Aorta (tissue), 5 donors: Measurements from ENCODE around the gene ZFYVE19. TPM values are rescaled to one million over a fixed set of nuclear protein-coding genes. Genes with fewer than 3 reads are reported as not detected.
"Not testable (repeated sequence)": the region's sequence is repeated elsewhere in the genome, so short reads cannot be mapped to it uniquely, and the experiment has no call there.

Source experiments
- ATAC-seq: fragments of 200-7000 bp; cut with Tn5 transposase; one replicate; pipeline ENCODE4 v1.9.1; 2022; ENCODE audit warnings: moderate library complexity; ENCODE audit not compliant: low FRiP score
- DNase-seq, 2 donors: peaks; one replicate each; pipeline ENCODE4 v3.0.0-alpha.2; 2020
- H3K27ac ChIP-seq, 2 donors: one replicate each; pipeline ENCODE4 v1.5.1; 2013; ENCODE audit warnings: low read length in 2 of 2, mild to moderate bottlenecking in 2 of 2, moderate library complexity in 2 of 2, control low read depth in 1 of 2, inconsistent platforms in 1 of 2, low read depth in 1 of 2
- H3K27me3 ChIP-seq, 2 donors: one replicate each; pipeline ENCODE4 v1.6.1; 2013; ENCODE audit warnings: control low read depth in 1 of 2, low read length in 1 of 2, mild to moderate bottlenecking in 1 of 2, moderate library complexity in 1 of 2; ENCODE audit not compliant: insufficient read depth in 2 of 2, control insufficient read depth in 1 of 2
- H3K36me3 ChIP-seq, 2 donors: one replicate each; pipeline ENCODE4 v1.6.1; 2013; ENCODE audit warnings: control low read depth in 1 of 2, low read length in 1 of 2, mild to moderate bottlenecking in 1 of 2; ENCODE audit not compliant: insufficient read depth in 2 of 2, control insufficient read depth in 1 of 2
- H3K4me1 ChIP-seq, 2 donors: one replicate each; pipeline ENCODE4 v1.6.1; 2013; ENCODE audit warnings: low read length in 2 of 2, control low read depth in 1 of 2, mild to moderate bottlenecking in 1 of 2, moderate library complexity in 1 of 2; ENCODE audit not compliant: insufficient read depth in 2 of 2, control insufficient read depth in 1 of 2
- H3K4me3 ChIP-seq, 2 donors: one replicate each; pipeline ENCODE4 v1.5.1; 2013; ENCODE audit warnings: low read length in 2 of 2, control low read depth in 1 of 2, mild to moderate bottlenecking in 1 of 2
- H3K9me3 ChIP-seq: one replicate; pipeline ENCODE4 v1.6.1; 2013; ENCODE audit warnings: mild to moderate bottlenecking, low read length; ENCODE audit not compliant: control insufficient read depth
- WGBS, 2 donors: extraction: QIAGEN DNeasy Blood & Tissue Kit; methylation state at CpG; one replicate each; pipeline ENCODE4 v1.1.7; 2013; 5-methylcytosine and 5-hydroxymethylcytosine counted together
- intact Hi-C, 2 donors: fragments of 100-400 bp; cut with DNase I; formaldehyde crosslinking; loops; one replicate each; pipeline versions ENCODE4 v1.14.2 to v1.15.0; 2022
- polyA plus RNA-seq, 2 donors: library from polyadenylated mRNA; stranded (reverse); fragments of 200-250 nt; gene quantifications; one replicate each; pipeline ENCODE4 v1.2.3, GENCODE V29; 2013
- total RNA-seq, 2 donors: library from RNA; stranded (reverse); fragmentation: NEBNext Ultra II Directional; extraction: Animal tissue kit (Norgen Biotek cat#: 25700); gene quantifications; one replicate each; pipeline ENCODE4 v1.2.1, GENCODE V29; 2021
- donor health status: healthy with polysubstance abuse.
- donor health status: Bipolar disorder and iron deficiency.
- donor health status: DM: no; HTN: no; CAD: no.
- donor health status: DM: no; HTN: no; CAD: no.
- donor health status: DM: yes; HTN: yes; CAD: no.

ZFYVE19 gene
- total and polyA plus RNA-seq, 4 donors, result 9.3 to 48.0 (median 16.0) TPM

- Histone ChIP-seq H3K9me3 (no peaks in the 10 kb centered on the region), H3K4me1 (no peaks in the 10 kb centered on the region), H3K4me3 (no peak overlapping the region), H3K27ac (no peak overlapping the region), H3K36me3 (no peaks in the 10 kb centered on the region), H3K27me3 (no peaks in the 10 kb centered on the region)
- ATAC-seq (no peak), DNase-seq (peak; percentile 26 to 59)
- intact Hi-C loops, result loop anchor here (2.0 to 10.0 kb wide), 2 partner anchors 36 to 328 kb away; no protein-coding TSS in a partner anchor
- WGBS, 2 donors, result 73 to 80% methylated on average over 8 of the region's 8 CpGs
Measured at GRCh38 chr15:40856746-40857145, 49.9 kb downstream of the ZFYVE19 start.

GRCh38 chr15:40857601-40858341 lies 50.9 kb downstream of the ZFYVE19 start:
- H3K27ac ChIP-seq, result no peak overlapping the region
- no peaks in the 10 kb centered on the region for H3K36me3 ChIP-seq
- H3K4me1 ChIP-seq, result no peaks in the 10 kb centered on the region
- no peaks in the 10 kb centered on the region for H3K9me3 ChIP-seq
- no peaks in the 10 kb centered on the region for H3K27me3 ChIP-seq
- 17 to 19% methylated on average over 15 of the region's 15 CpGs for WGBS, 2 donors
- no peak overlapping the region for H3K4me3 ChIP-seq
- ATAC-seq (peak; percentile 84), DNase-seq (peak; percentile 80 to 91)
- intact Hi-C loops, result loop anchor here (2.0 to 10.0 kb wide), 2 partner anchors 35 to 327 kb away; no protein-coding TSS in a partner anchor

- Histone ChIP-seq H3K36me3 (no peaks in the 10 kb centered on the region), H3K9me3 (no peaks in the 10 kb centered on the region), H3K27me3 (no peaks in the 10 kb centered on the region), H3K4me3 (no peak overlapping the region), H3K27ac (no peak overlapping the region), H3K4me1 (no peaks in the 10 kb centered on the region)
- WGBS, 2 donors, result 67 to 72% methylated on average over 10 of the region's 10 CpGs
- ATAC-seq (no peak), DNase-seq (peak; percentile 15 to 55)
- intact Hi-C loops, result loop anchor here (2.0 to 10.0 kb wide), 2 partner anchors 34 to 326 kb away; no protein-coding TSS in a partner anchor
Measured at GRCh38 chr15:40858706-40859105, 51.8 kb downstream of the ZFYVE19 start.

GRCh38 chr15:40859206-40859851 lies 52.4 kb downstream of the ZFYVE19 start:
- Histone ChIP-seq H3K9me3 (no peaks in the 10 kb centered on the region), H3K4me3 (no peak overlapping the region), H3K36me3 (no peaks in the 10 kb centered on the region), H3K27me3 (no peaks in the 10 kb centered on the region), H3K27ac (no peak overlapping the region), H3K4me1 (no peaks in the 10 kb centered on the region)
- peak; percentile 78 to 89 for DNase-seq
- WGBS, 2 donors, result 44% methylated on average over 18 of the region's 18 CpGs
- intact Hi-C loops, result loop anchor here (2.0 to 10.0 kb wide), 2 partner anchors 33 to 325 kb away; no protein-coding TSS in a partner anchor
- peak; percentile 62 for ATAC-seq

GRCh38 chr15:40861147-40861546 lies 54.3 kb downstream of the ZFYVE19 start:
- H3K27me3 ChIP-seq, result not testable (repeated sequence)

GRCh38 chr15:40863660-40864270 lies 56.9 kb downstream of the ZFYVE19 start:
- ATAC-seq, result no peak
- 40 to 44% methylated on average over 4 of the region's 4 CpGs for WGBS, 2 donors
- no peaks in the 10 kb centered on the region for H3K4me1 ChIP-seq
- no peak overlapping the region for H3K4me3 ChIP-seq
- H3K27ac ChIP-seq, result no peak overlapping the region
- H3K9me3 ChIP-seq, result no peaks in the 10 kb centered on the region
- H3K36me3 ChIP-seq, result no peaks in the 10 kb centered on the region
- DNase-seq, result peak in 1 of 2 donors; percentile 28
- no peaks in the 10 kb centered on the region for H3K27me3 ChIP-seq
- intact Hi-C loops, result no loop called here

More at GRCh38 chr15:40861147-40861546, 54.3 kb downstream of the ZFYVE19 start:
- peak in 1 of 2 donors; percentile 10 for DNase-seq
- H3K4me1 ChIP-seq, H3K27ac ChIP-seq, H3K9me3 ChIP-seq, intact Hi-C loops, ATAC-seq, H3K4me3 ChIP-seq, H3K36me3 ChIP-seq: not testable (repeated sequence)
- 70 to 74% methylated on average over 4 of the region's 4 CpGs for WGBS, 2 donors

Other genes with a start within 250 kb of the ZFYVE19 start
- 10 to 100 TPM; 32.0 to 34.0 TPM for gene CCDC32, start 242.0 kb upstream of the ZFYVE19 start, total RNA-seq
- gene CCDC32, start 242.0 kb upstream of the ZFYVE19 start, polyA plus RNA-seq, result 10 to 100 TPM; 18.8 to 27.4 TPM
- 1 to 10 TPM; 4.8 to 6.1 TPM for gene RPUSD2, start 237.8 kb upstream of the ZFYVE19 start, total RNA-seq
- gene RPUSD2, start 237.8 kb upstream of the ZFYVE19 start, polyA plus RNA-seq, result 1 to 10 TPM; 3.4 to 4.4 TPM
- 1 to 10 TPM in 1 of 2 donors, under 1 TPM in 1; 0.42 to 1.6 TPM for gene KNL1, start 212.8 kb upstream of the ZFYVE19 start, total RNA-seq
- under 1 TPM; 0.03 to 0.50 TPM for gene KNL1, start 212.8 kb upstream of the ZFYVE19 start, polyA plus RNA-seq
- gene RAD51, start 111.9 kb upstream of the ZFYVE19 start, total RNA-seq, result under 1 TPM; 0.42 to 0.87 TPM
- under 1 TPM; 0.33 to 0.50 TPM for gene RAD51, start 111.9 kb upstream of the ZFYVE19 start, polyA plus RNA-seq
- gene RMDN3, start 51.8 kb upstream of the ZFYVE19 start, total RNA-seq, result 10 to 100 TPM; 21.1 to 29.1 TPM
- gene RMDN3, start 51.8 kb upstream of the ZFYVE19 start, polyA plus RNA-seq, result 10 to 100 TPM; 27.3 to 29.2 TPM
- gene GCHFR, start 43.0 kb upstream of the ZFYVE19 start, total RNA-seq, result 1 to 10 TPM; 4.5 to 7.7 TPM
- 10 to 100 TPM; 21.0 to 48.2 TPM for gene GCHFR, start 43.0 kb upstream of the ZFYVE19 start, polyA plus RNA-seq
- under 1 TPM; 0.19 to 0.87 TPM for gene C15orf62, start 37.1 kb upstream of the ZFYVE19 start, total RNA-seq
- gene C15orf62, start 37.1 kb upstream of the ZFYVE19 start, polyA plus RNA-seq, result under 1 TPM in 1 of 2 donors, not detected in 1; 0.97 TPM
- gene DNAJC17, start 384 bp downstream of the ZFYVE19 start, total RNA-seq, result 10 to 100 TPM; 29.4 to 34.7 TPM
- gene DNAJC17, start 384 bp downstream of the ZFYVE19 start, polyA plus RNA-seq, result 10 to 100 TPM; 20.5 to 75.9 TPM
- not detected for gene PPP1R14D, start 21.6 kb downstream of the ZFYVE19 start, total RNA-seq
- gene PPP1R14D, start 21.6 kb downstream of the ZFYVE19 start, polyA plus RNA-seq, result 10 to 100 TPM in 1 of 2 donors, not detected in 1; 22.3 TPM
- gene SPINT1, start 37.0 kb downstream of the ZFYVE19 start, total RNA-seq, result 1 to 10 TPM; 2.4 to 3.9 TPM
- gene SPINT1, start 37.0 kb downstream of the ZFYVE19 start, polyA plus RNA-seq, result 10 to 100 TPM in 1 of 2 donors, 1 to 10 TPM in 1; 1.9 to 15.5 TPM
- gene RHOV, start 67.1 kb downstream of the ZFYVE19 start, total RNA-seq, result under 1 TPM; 0.19 to 0.30 TPM
- under 1 TPM in 1 of 2 donors, not detected in 1; 0.15 TPM for gene RHOV, start 67.1 kb downstream of the ZFYVE19 start, polyA plus RNA-seq
- gene VPS18, start 87.4 kb downstream of the ZFYVE19 start, total RNA-seq, result 10 to 100 TPM; 18.6 to 22.5 TPM
- 10 to 100 TPM in 1 of 2 donors, 1 to 10 TPM in 1; 5.5 to 10.3 TPM for gene VPS18, start 87.4 kb downstream of the ZFYVE19 start, polyA plus RNA-seq
- gene DLL4, start 122.3 kb downstream of the ZFYVE19 start, total RNA-seq, result 10 to 100 TPM in 1 of 2 donors, 1 to 10 TPM in 1; 9.7 to 28.4 TPM
- gene DLL4, start 122.3 kb downstream of the ZFYVE19 start, polyA plus RNA-seq, result under 1 TPM; 0.20 to 0.38 TPM
- gene CHAC1, start 146.4 kb downstream of the ZFYVE19 start, total RNA-seq, result 1 to 10 TPM; 2.1 to 5.3 TPM
- 1 to 10 TPM; 1.2 to 4.5 TPM for gene CHAC1, start 146.4 kb downstream of the ZFYVE19 start, polyA plus RNA-seq